K562 (cell line): ENCODE data around the gene WWP2.

Experiments
- HDAC8 ChIP-seq: fragments of 450-650 bp; IDR thresholded peaks from 2 replicates; pipeline ENCODE4 v1.6.1; 2016; ENCODE audit warnings: mild to moderate bottlenecking, missing genetic modification characterization, moderate library complexity, missing compliant biosample characterization
- KLF1 ChIP-seq: fragments of 450-650 bp; IDR thresholded peaks from 2 replicates; pipeline ENCODE4 v1.6.1; 2016; ENCODE audit warnings: missing genetic modification characterization, missing compliant biosample characterization
- MYC ChIP-seq, 2 experiments: fragments of 250-450 bp in 1 of 2; sonication (Bioruptor Pico) in 1 of 2; IDR thresholded peaks; 2 replicates each; pipeline versions ENCODE4 v1.5.1 to v1.6.1; 2012 to 2021; ENCODE audit warnings: low read depth in 2 of 2, borderline replicate concordance in 1 of 2, improper control_type of control experiment in 1 of 2, low read length in 1 of 2, mild to moderate bottlenecking in 1 of 2, moderate library complexity in 1 of 2
- SMAD4 ChIP-seq: fragments of 250-450 bp; sonication (Bioruptor Pico); conservative IDR thresholded peaks from 2 replicates; pipeline ENCODE4 v1.8.0; 2021; ENCODE audit warnings: inconsistent platforms, mild to moderate bottlenecking, moderate library complexity
- TCF7 ChIP-seq: sonication (generic); IDR thresholded peaks from 2 replicates; pipeline ENCODE4 v1.6.1; 2016; ENCODE audit warnings: antibody characterized with exemption, borderline replicate concordance
- TF ChIP-seq, protein P1 (sequence below): fragments of 150-350 bp; conservative IDR thresholded peaks from 2 replicates; pipeline ENCODE4 v1.6.1; 2014; ENCODE audit warnings: low read length
- TF ChIP-seq, protein P2 (sequence below): fragments of 250-450 bp; sonication (Bioruptor Pico); IDR thresholded peaks from 2 replicates; pipeline ENCODE4 v1.8.0; 2022; ENCODE audit warnings: moderate library complexity, mild to moderate bottlenecking, inconsistent platforms

DNA sequence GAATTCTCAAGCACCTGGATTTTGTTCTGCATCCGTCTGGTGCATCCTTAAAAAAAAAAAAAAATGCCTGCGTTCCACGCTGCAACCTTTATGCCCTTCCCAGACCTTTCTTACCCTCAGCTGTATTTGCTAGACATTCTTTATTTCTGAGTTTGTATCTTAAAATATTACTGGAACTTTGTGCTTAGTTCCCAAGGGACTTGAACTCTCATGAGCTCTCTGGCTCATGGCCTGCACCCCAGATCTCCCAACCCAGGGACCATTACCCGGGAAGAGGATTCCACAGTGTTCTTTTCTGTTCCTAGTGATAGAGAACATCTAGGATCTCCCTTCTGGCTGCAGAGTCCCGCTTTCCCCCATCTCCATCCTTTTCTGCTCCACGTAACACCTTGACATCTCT lies 160.1 kb downstream of the WWP2 start:
- no peak for TF ChIP-seq MYC (IDR thresholded peaks at IDR 0.05; ENCODE audit: low read depth, low read length)
- TF ChIP-seq MYC (CRISPR knock-in tag; IDR thresholded peaks at IDR 0.05; ENCODE audit: borderline replicate concordance, low read depth) = no peak
- no peak for TF ChIP-seq HDAC8 (tag)
- no peak for TF ChIP-seq TCF7
- no peak for TF ChIP-seq SMAD4
- TF ChIP-seq, protein P1, sequence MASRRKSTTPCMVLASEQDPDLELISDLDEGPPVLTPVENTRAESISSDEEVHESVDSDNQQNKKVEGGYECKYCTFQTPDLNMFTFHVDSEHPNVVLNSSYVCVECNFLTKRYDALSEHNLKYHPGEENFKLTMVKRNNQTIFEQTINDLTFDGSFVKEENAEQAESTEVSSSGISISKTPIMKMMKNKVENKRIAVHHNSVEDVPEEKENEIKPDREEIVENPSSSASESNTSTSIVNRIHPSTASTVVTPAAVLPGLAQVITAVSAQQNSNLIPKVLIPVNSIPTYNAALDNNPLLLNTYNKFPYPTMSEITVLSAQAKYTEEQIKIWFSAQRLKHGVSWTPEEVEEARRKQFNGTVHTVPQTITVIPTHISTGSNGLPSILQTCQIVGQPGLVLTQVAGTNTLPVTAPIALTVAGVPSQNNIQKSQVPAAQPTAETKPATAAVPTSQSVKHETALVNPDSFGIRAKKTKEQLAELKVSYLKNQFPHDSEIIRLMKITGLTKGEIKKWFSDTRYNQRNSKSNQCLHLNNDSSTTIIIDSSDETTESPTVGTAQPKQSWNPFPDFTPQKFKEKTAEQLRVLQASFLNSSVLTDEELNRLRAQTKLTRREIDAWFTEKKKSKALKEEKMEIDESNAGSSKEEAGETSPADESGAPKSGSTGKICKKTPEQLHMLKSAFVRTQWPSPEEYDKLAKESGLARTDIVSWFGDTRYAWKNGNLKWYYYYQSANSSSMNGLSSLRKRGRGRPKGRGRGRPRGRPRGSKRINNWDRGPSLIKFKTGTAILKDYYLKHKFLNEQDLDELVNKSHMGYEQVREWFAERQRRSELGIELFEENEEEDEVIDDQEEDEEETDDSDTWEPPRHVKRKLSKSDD = no peak
- TF ChIP-seq KLF1 (tag) = no peak
- TF ChIP-seq, protein P2, sequence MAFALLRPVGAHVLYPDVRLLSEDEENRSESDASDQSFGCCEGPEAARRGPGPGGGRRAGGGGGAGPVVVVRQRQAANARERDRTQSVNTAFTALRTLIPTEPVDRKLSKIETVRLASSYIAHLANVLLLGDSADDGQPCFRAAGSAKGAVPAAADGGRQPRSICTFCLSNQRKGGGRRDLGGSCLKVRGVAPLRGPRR (CRISPR knock-in tag) = no peak
